Upper lobe of left lung (tissue), 4 donors: ENCODE results near the gene WDFY3.

Experiments
- EP300 ChIP-seq, 4 donors: sonication (generic); formaldehyde crosslinking; IDR thresholded peaks; one replicate each; pipeline ENCODE4 v1.5.1; 2017; ENCODE audit warnings: antibody characterized with exemption in 4 of 4, control low read depth in 2 of 4
- POLR2AphosphoS5 ChIP-seq, 2 donors: sonication (generic); formaldehyde crosslinking; IDR thresholded peaks; one replicate each; pipeline ENCODE4 v1.5.1; 2017; ENCODE audit warnings: antibody characterized with exemption in 2 of 2

DNA sequence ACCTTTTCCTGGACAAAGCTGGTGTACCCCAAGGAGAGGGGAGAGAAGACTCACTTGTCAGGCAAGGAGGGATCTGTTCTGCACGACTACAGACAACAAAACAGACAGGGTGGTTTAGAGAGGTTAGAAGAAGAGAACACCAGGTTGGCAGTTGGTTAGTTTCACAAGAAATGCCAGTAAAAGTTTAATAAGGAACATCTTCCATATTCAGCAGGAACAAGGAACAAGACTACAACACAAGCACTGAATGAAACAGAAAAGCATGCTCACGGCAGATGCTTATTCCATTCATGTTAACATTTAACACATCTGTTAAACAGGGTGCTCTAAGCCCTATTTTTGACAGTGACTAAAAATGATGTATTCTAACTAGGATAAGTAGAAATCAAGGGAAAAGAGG lies 158.2 kb downstream of the WDFY3 start:
- TF ChIP-seq EP300 (IDR thresholded peaks at IDR 0.05) (no peak), POLR2AphosphoS5 (IDR thresholded peaks at IDR 0.05) (no peak)
